Endometrial microvascular endothelial cells (primary cell): ENCODE measurements around the gene IGLL1. TPM values are rescaled to one million over a fixed set of nuclear protein-coding genes. Genes with fewer than 3 reads are reported as not detected.

Source experiments
- in situ Hi-C: cut with HindIII; loops from 2 replicates; pipeline ENCODE4 v1.10.0; 2017; ENCODE audit warnings: low sequenced_read_pairs, low pct_unique_long_range_greater_than_20kb; ENCODE audit errors: inconsistent ontology term
- total RNA-seq: library from RNA; depleted of rRNA; stranded (reverse); fragments of >200 nt; gene quantifications from one replicate; pipeline ENCODE4 v1.2.3, GENCODE V29; 2015; ENCODE audit errors: inconsistent ontology term

IGLL1 gene
- total RNA-seq, 1 donor from 2014 or later, result not detected

- in situ Hi-C loops, result no loop called here
These were observed 45.0 kb downstream of the IGLL1 start for GRCh38 chr22:23534851-23535717.

GRCh38 chr22:23534201-23534850 is 45.8 kb downstream of the IGLL1 start:
- in situ Hi-C loops, result no loop called here

GRCh38 chr22:23533771-23534191 is 46.3 kb downstream of the IGLL1 start:
- in situ Hi-C loops, result no loop called here

- in situ Hi-C loops, result no loop called here
These were observed 46.7 kb downstream of the IGLL1 start for GRCh38 chr22:23533328-23533762.

GRCh38 chr22:23532731-23533130 is 47.4 kb downstream of the IGLL1 start:
- in situ Hi-C loops, result no loop called here

GRCh38 chr22:23531966-23532705 is 48.0 kb downstream of the IGLL1 start:
- in situ Hi-C loops, result no loop called here

- in situ Hi-C loops, result no loop called here
These were observed 48.7 kb downstream of the IGLL1 start for GRCh38 chr22:23531283-23531956.

GRCh38 chr22:23530766-23531282 is 49.3 kb downstream of the IGLL1 start:
- in situ Hi-C loops, result no loop called here

GRCh38 chr22:23530106-23530505 is 50.0 kb downstream of the IGLL1 start:
- in situ Hi-C loops, result no loop called here

GRCh38 chr22:23529166-23530103 is 50.7 kb downstream of the IGLL1 start:
- in situ Hi-C loops, result no loop called here

- in situ Hi-C loops, result no loop called here
These were observed 51.9 kb downstream of the IGLL1 start for GRCh38 chr22:23527971-23528740.

GRCh38 chr22:23526596-23527316 is 53.3 kb downstream of the IGLL1 start:
- in situ Hi-C loops, result no loop called here

GRCh38 chr22:23525510-23525909 is 54.6 kb downstream of the IGLL1 start:
- in situ Hi-C loops, result no loop called here

GRCh38 chr22:23524226-23524625 is 55.9 kb downstream of the IGLL1 start:
- in situ Hi-C loops, result no loop called here

GRCh38 chr22:23523713-23524112 is 56.4 kb downstream of the IGLL1 start:
- in situ Hi-C loops, result no loop called here
